ENCODE measurements around the gene SIGMAR1.
A peak's percentile ranks its signal among the peaks of the same experiment; 100 is the strongest.

The SIGMAR1 gene

DNA sequence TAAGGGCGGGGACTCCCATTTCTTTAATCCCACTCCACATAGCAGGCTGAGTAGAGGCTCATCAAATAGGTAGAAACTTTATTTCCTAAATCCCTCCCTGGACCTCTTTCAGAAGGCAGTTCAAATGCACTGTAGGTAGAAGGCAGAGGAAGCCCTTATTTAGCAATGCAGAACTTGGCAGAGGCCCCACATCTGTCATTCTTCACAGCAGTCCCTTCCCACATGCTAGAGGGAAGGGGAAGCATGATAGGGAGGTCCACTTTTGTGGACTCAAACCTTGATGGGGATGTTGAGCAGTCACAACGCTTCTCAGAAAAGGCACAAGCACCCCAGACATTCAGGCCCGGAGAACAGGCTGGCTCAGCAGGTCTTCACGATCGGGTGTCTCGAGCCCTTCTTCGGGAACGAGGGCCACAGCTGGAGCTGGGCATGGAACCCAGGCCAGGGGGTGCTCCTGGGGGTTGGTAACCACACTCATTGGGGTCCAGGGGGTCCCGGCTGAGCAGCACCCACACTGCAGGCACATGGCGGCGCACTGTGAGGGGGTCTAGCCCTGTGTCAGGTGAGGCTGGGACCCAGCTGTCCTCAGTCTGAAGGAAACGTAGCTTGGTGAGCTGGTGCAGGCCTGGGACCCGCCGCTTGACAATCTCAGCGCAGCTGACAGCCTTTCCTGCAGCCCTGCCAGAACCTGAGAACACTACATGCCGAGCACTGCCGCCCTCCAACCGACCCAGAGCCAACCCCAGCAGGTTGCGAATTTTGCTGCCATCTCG is 27.0 kb downstream of the SIGMAR1 start:
- DNase-seq (ENCODE audit: insufficient read length) (no peak), FAIRE-seq (no peak)
- TF ChIP-seq TAF1 (IDR thresholded peaks at IDR 0.05; ENCODE audit: borderline replicate concordance, low read depth, low read length): no peak

DNA sequence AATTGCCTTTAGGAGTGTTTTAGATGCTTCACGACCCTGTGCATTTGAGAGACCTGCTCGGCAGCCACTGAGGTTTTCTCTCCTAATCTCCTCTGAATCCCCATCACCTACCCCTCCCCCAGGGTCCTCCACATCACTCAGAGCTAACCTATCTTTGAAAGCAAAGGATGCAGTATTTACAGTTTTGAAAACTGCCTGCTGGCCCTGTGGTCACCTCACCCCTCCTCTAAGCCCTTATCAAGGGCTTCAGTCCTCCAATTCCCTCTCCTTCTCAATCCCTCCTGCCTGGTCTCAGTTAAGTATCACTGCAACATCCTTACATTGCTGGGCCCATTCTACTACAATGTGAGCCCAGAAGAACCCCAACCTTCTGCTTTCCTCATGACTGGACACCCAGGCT is 30.3 kb downstream of the SIGMAR1 start:
- TF ChIP-seq POLR2A (IDR thresholded peaks at IDR 0.05; ENCODE audit: low read depth, low read length) (no peak), POLR2AphosphoS5 (IDR thresholded peaks at IDR 0.05; ENCODE audit: low read depth, low read length) (no peak), TAF1 (IDR thresholded peaks at IDR 0.05; ENCODE audit: borderline replicate concordance, low read depth, low read length) (no peak)
- DNase-seq (ENCODE audit: insufficient read length) (no peak), FAIRE-seq (no peak)

DNA sequence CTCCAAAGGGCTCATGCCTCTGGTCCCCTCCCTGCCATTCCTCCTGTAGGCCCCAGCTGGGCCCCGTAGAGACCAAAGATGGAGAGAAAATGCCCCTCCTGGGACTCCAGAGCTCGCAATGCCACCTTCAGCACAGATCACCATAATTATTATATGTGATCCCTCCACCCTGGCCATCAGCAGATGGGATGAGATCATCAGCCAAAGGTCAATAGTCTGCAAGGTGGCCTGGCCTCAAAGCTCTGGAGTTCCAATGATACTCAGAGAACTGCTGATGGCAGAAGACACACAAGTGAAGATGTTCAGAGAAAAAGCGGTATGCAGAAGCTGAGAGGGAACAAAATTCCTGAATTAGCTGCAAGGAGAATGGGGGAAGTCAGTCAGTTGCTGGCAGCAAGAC is 30.7 kb downstream of the SIGMAR1 start:
- DNase-seq (ENCODE audit: insufficient read length) (no peak), FAIRE-seq (no peak)
- TF ChIP-seq POLR2A (IDR thresholded peaks at IDR 0.05; ENCODE audit: low read depth, low read length): no peak
- no peak for TF ChIP-seq POLR2AphosphoS5 (IDR thresholded peaks at IDR 0.05; ENCODE audit: low read depth, low read length)
- TF ChIP-seq TAF1 (IDR thresholded peaks at IDR 0.05; ENCODE audit: borderline replicate concordance, low read depth, low read length): no peak

DNA sequence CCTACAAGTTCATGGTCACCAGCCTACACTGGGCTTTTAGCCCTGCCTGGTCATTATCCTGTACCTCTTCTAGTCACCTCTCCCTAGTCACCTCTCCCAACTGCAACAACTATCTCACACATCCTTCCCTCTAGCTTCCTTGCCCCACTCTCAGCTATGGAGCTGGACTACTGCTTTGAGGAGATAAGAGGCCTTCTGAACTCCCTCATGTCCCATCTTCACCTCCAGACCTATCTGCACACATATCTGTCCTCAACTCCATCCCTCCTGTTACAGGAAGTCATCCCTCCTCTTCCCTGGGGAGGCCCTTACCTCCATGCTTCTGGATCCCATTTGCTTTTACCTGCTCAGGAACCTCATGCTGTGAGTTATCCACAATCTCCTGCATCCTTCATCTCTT is 31.4 kb downstream of the SIGMAR1 start:
- no peak for TF ChIP-seq TAF1 (IDR thresholded peaks at IDR 0.05; ENCODE audit: borderline replicate concordance, low read depth, low read length)
- TF ChIP-seq POLR2A (IDR thresholded peaks at IDR 0.05; ENCODE audit: low read depth, low read length): no peak
- no peak for TF ChIP-seq POLR2AphosphoS5 (IDR thresholded peaks at IDR 0.05; ENCODE audit: low read depth, low read length)
- FAIRE-seq (no peak), DNase-seq (ENCODE audit: insufficient read length) (no peak)

- DNase-seq (ENCODE audit: insufficient read length) (peak; percentile 65), FAIRE-seq (peak; percentile 95)
- TF ChIP-seq TAF1 (IDR thresholded peaks at IDR 0.05; ENCODE audit: borderline replicate concordance, low read depth, low read length) (no peak), POLR2AphosphoS5 (IDR thresholded peaks at IDR 0.05; ENCODE audit: low read depth, low read length) (no peak), POLR2A (IDR thresholded peaks at IDR 0.05; ENCODE audit: low read depth, low read length) (no peak)
Measured at GRCh38 chr9:34603610-34604231, 33.9 kb downstream of the SIGMAR1 start.

DNA sequence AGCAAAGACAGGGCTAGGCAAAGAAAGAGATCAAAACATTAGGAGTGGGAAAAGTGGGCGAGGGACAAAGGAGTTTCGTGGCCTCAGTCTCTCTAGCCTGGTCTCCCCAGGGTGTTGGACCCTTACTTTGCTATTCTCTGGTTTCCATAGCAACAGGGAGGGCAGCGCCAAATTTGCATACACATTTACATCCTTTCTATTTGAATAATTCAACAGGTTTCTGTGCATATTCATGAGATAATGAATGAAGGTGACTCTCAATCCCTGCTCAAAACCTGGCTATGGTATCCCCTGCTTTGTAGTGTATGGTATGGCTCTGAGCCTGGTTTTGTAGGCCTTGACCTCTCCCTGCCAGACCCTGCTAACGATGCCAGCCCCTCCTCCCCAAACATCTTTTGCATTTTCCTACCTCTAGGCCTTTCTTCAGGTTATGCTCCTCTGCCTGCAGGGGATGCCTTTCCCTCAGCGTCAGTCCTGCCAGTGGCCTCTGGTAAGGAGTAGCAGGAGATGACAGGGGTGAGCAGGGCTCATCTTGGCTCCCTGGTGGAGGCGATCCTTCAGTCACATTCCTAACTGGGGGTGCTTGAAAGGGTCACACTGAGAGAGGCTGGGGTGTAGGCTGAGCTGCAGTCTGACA is 35.5 kb downstream of the SIGMAR1 start:
- no peak for DNase-seq (ENCODE audit: insufficient read length)
- no peak for FAIRE-seq
- TF ChIP-seq TAF1 (IDR thresholded peaks at IDR 0.05; ENCODE audit: borderline replicate concordance, low read depth, low read length): no peak
- TF ChIP-seq POLR2A (IDR thresholded peaks at IDR 0.05; ENCODE audit: low read depth, low read length): no peak
- TF ChIP-seq POLR2AphosphoS5 (IDR thresholded peaks at IDR 0.05; ENCODE audit: low read depth, low read length): no peak

- FAIRE-seq (no peak), DNase-seq (ENCODE audit: insufficient read length) (no peak)
- no peak for TF ChIP-seq TAF1 (IDR thresholded peaks at IDR 0.05; ENCODE audit: borderline replicate concordance, low read depth, low read length)
- TF ChIP-seq POLR2AphosphoS5 (IDR thresholded peaks at IDR 0.05; ENCODE audit: low read depth, low read length): no peak
- TF ChIP-seq POLR2A (IDR thresholded peaks at IDR 0.05; ENCODE audit: low read depth, low read length): no peak
Measured at GRCh38 chr9:34600908-34601307, 36.7 kb downstream of the SIGMAR1 start.

GRCh38 chr9:34599546-34599945 is 38.0 kb downstream of the SIGMAR1 start:
- DNase-seq (ENCODE audit: insufficient read length) (no peak), FAIRE-seq (no peak)
- TF ChIP-seq POLR2A (IDR thresholded peaks at IDR 0.05; ENCODE audit: low read depth, low read length) (no peak), POLR2AphosphoS5 (IDR thresholded peaks at IDR 0.05; ENCODE audit: low read depth, low read length) (no peak), TAF1 (IDR thresholded peaks at IDR 0.05; ENCODE audit: borderline replicate concordance, low read depth, low read length) (no peak)

DNA sequence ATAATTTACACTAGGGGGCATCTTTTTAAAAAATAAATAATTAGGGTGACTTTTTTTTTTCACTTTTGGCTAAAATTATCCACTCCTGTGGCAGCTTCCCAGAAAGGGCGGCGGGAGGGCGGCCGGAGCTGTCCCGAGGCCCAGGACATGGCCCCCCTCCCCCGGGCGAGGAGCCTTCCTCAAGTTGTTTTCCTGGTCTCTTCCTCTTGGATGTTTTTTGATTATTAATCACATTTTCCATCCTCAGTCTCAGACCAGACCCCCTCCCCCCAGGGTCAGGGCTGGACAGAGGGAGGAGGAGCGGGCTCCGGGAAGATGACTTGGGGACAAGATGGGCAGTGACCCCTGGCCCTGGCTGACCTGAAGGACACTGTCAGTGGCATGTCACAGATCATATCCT is 43.4 kb downstream of the SIGMAR1 start:
- no peak for FAIRE-seq

GRCh38 chr9:34592895-34593601 is 44.5 kb downstream of the SIGMAR1 start:
- FAIRE-seq (no peak), DNase-seq (ENCODE audit: insufficient read length) (no peak)
- no peak for TF ChIP-seq POLR2A (IDR thresholded peaks at IDR 0.05; ENCODE audit: low read depth, low read length)

More for the DNA sequence above, 43.4 kb downstream of the SIGMAR1 start:
- no peak for DNase-seq (ENCODE audit: insufficient read length)
- TF ChIP-seq TAF1 (IDR thresholded peaks at IDR 0.05; ENCODE audit: borderline replicate concordance, low read depth, low read length) (no peak), POLR2AphosphoS5 (IDR thresholded peaks at IDR 0.05; ENCODE audit: low read depth, low read length) (no peak)

DNA sequence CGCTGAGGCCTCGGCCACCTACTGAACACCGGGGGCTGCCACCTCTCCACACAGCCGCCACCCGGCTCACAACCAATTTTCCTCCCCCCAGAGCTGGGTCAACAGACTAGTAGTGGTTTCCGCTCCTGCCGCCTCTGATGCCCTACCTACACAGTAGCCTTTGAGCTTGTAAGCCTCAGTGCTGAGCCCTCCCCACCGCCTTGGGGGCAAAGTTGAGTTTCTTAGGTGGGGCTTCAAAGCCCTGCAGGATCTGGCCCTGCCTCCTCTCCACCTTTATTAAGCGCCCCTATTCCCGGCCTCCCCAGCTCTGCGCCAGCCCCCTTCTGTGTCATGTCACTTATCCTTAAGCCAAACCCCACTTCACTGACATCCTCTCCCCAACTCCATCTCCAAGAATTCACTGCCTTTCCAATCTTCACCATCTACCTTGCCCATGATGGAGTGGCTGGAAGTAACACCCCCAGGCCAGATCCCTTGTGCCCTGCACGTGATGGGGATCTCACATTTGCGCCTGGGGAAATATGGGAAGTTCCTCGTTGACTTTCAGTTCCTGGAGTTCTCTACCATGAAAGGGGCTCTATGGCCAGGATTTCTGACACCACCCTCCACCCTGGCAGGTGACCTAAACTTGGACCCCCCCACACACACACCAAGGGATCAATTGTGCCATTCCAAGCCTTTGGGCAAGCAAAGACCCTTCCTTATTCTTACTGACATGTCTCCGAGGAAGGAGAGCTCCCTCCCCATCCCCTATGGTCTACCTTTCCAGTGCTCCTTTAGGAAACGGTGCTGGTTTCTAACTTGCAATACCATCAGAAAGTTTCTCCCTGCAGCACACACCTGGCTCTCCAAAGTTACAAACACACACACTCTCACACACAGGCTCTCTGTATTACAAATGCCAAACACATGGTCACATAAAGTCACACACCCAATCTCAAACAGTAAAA is 45.4 kb downstream of the SIGMAR1 start:
- DNase-seq (ENCODE audit: insufficient read length) (no peak), FAIRE-seq (no peak)
- TF ChIP-seq POLR2AphosphoS5 (IDR thresholded peaks at IDR 0.05; ENCODE audit: low read depth, low read length): no peak
- no peak for TF ChIP-seq TAF1 (IDR thresholded peaks at IDR 0.05; ENCODE audit: borderline replicate concordance, low read depth, low read length)
- TF ChIP-seq POLR2A (IDR thresholded peaks at IDR 0.05; ENCODE audit: low read depth, low read length): no peak
